NK-92 treated with Interleukin-12 subunit alpha and Interleukin-12 subunit beta, amount 100 ng/mL, for 24 hours (cell line): ENCODE measurements around the gene CTSD.
"Not testable (repeated sequence)": the region's sequence is repeated elsewhere in the genome, so short reads cannot be mapped to it uniquely, and the experiment has no call there.

Experiments
- DNase-seq: peaks from one replicate; lab custom pipeline; 2025; lab: John Stamatoyannopoulos, UW

Gene CTSD

DNA sequence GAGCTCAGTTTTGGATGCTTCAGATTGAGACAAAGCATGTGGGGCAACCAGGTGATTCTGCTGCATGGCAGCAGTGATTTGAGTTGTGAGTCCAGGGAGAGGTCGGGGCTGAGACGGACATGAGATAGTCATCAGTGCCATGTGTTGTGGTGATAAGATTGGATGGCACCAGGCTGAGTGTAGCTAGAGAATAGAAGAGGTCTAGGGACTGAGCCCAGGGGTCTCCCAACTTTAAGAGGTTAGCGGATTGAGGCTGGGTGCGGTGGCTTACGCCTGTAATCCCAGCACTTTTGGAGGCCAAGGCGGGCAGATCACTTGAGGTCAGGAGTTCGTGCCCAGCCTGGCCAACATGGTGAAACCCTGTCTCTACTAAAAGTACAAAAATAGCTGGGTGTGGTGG, 6.3 kb upstream of the CTSD start:
- no peak for DNase-seq

- not testable (repeated sequence) for DNase-seq
Measured at GRCh38 chr11:1769304-1769936, 5.7 kb upstream of the CTSD start.

- DNase-seq: no peak
Measured at GRCh38 chr11:1768141-1768469, 4.4 kb upstream of the CTSD start.

DNA sequence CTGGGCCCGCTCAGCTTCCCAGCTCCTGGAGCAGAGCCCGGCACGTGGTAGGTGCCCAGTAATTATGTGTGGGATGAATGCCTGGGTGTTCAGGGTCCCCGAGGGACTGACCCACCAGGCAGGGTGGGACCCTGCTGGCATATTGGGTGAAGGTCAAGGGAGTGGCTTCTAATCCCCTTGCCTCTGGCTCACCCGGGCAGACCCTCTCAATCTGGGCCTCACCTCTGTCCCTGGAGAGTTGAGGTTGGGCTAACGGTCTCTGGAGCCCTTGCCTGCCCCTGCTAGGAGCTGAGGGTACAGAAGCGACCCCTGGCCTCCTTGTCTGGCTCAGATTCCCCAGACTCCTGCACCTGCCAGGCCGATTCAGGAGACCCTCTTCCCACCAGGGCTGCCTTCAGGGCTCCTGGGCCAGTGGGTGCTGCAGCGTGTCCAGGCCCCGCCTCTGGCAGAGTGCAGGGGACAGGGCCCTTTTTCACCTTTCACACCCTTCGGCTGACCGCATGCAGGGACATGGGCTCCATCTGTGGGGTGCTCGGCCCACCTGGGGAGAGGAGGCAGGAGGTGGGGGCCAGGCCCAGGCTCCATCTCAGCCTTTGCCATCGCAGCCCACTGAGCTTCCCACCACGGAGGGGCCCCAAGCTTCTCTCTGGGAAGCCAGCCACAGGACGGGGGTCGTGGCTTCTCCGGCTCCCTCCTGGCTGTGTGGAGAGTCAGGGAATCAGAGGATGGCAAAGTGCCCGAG, 3.8 kb upstream of the CTSD start:
- DNase-seq: no peak

GRCh38 chr11:1766719-1767398, 3.1 kb upstream of the CTSD start:
- no peak for DNase-seq

GRCh38 chr11:1765871-1766718, 2.4 kb upstream of the CTSD start:
- no peak for DNase-seq

GRCh38 chr11:1763336-1763795, 361 bp downstream of the CTSD start:
- no peak for DNase-seq

DNA sequence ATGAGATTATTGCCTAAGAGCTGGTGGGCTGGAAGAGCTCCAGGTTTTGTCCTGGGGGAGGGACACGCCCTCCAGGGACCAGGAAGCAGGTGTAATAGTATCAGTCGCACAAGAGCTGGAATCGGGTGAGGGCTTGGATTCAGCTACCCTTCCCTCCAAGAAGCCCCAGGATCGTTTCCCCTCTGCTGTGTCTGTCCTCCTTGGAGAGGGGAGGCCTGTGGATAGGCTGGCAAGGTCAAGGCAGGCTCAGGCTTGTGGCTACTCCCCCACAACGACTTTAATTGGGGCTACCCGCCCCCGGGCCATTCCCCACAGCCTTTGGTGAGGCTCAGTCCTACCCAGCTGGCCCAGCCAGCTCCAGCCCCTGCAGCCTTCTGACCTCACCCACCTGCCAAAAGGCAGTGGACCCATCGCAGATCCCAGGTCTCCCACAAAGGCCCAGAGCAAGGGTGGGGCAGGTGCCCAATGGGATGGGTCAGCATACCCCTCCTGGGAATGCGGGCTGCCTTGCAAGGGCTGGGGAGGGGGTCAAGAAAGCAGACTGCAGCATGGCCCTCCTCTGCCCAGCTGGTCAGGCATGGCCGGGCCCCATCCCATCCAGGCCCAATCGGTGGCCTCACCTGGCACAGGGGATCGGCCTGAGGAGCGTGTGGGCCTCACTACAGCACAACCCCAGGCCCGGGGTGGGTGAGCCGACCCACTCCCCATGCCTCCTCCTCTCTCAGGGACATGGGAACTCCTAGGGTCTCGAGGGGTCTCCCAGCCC, 1.0 kb downstream of the CTSD start:
- DNase-seq: no peak

DNA sequence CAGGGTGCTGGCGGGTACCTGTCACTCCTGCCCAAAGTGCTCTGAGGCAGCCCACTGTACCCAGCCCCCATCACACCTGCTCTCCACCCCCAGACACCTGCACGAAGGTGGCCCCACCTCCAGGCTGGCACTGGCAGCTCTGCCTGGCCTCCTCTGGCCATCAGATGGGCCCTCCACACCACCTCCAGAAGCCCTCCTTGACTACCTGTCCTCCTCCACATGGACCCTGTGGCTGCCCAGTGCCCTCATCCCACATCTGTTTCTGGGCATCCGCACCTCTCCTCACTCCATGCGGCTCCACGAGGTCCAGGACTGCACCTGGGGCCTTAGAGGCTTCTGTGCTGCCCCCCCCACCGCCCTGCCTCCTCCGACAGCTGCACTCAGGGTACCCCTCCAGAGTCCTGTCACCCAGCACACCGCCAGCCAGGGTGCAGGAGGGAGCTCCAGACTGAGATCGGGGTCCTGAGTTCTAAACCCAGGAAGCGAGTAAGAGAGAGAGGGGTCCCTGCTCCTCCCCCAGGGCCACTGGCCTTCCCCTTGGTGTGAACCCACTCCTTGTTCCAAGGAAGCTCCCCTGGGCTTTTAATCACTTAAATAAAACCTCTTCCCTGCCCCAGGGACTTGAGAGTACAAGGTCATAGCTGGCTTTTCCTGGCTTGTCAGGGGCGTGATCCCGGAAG, 1.7 kb downstream of the CTSD start:
- no peak for DNase-seq

DNA sequence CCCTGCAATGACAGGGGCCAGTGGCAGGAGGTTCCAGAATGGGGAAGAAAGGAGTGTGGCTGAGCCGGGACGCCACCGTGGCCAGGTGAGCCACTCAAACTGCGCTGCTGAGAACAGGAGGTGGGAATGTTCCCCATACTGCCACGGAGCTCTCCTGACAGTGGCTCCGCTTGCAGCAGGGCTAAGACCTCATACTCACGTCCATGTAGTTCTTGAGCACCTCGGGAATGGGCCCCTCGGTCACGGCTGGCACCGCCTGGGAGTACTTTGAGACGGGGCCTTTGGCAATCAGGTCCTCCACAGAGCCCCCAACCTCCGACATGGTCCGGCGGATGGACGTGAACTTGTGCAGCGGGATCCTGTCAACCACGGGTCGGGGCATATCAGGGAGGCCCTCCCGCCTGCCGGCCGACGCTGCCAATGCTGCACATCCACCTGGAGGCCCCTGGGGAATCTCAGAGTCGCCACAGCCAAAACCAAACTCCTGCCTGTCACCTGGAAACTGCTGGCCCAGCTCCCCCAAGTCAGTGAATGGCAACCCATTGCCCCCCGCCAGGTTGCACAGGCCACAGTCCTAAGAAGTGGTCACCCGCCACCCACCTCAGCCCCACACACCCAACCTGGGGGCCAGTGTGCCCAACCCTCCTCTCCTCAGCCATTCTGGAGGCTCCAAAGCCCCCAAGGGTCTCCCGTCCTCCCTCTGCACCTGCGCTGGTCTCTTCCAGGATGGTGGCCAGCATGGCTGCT, 2.4 kb downstream of the CTSD start:
- no peak for DNase-seq

DNA sequence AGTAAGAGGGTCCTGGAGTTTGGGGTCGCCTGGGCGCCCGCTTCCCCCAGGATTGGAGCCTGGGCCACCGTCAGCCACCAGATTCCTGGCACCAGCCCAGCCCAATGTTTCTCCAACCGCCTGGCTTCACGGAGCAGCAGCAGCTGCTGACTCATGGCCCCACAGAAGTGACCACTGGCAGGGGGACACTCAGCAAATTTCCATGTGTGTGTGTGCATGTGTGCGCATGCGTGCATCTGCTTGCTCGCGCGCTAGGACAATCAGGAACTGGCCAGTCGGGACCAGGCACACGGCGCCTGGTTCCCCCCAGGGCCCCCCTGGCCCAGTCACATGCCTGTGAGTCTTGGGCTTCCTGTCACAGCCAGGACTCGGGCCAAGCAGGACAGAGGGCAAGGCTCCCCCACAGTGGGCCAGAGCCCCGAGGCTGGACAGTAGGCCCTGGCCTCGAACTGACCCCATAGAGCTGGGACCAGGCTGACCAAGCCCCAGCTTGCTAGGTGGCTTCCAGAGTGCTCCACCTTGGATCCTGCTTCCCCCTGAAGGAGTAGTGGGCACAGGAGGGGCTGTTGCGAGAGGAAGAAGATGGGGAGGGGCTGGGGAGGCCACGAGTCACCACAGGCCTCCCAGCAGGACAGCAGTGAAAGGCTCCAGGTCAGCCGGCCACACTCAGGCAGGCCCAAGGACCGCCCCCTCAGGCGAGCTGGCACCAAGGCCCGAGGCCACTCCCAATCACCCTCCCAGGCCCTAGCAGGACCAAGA, 3.2 kb downstream of the CTSD start:
- no peak for DNase-seq

GRCh38 chr11:1759851-1760220, 3.9 kb downstream of the CTSD start:
- DNase-seq: no peak

DNA sequence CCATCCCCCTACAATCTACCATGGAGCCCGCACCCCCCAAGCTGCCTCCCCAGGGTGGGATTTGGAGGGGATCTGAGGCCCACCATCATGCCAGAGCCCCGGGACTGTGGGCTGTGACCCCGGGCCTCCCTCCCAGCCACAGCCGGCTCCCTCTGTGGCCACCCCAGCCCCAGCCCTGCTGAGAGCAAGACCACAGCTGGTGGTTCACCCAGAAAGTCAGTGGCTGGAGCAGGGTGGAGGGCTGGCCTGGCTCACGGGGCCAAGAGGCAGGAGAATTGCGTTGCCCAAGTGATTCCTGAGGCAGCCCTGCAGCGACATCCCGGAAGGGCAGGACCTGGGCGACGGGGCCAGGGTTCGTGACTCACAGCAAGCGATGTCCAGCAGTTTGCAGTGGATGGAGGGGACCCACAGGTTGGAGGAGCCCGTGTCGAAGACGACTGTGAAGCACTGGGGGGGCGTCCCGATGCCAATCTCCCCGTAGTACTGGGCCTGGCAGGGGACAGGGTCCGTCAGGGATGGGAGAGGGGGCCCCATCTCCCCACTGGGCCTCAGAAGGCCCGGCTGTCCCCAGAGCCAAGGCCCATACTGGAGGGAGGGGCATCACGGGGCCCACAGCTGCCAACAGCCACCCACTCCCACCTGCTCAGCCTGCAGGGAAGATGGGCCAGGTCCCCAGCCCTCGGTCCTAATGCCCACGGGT, 4.4 kb downstream of the CTSD start:
- DNase-seq: no peak

DNA sequence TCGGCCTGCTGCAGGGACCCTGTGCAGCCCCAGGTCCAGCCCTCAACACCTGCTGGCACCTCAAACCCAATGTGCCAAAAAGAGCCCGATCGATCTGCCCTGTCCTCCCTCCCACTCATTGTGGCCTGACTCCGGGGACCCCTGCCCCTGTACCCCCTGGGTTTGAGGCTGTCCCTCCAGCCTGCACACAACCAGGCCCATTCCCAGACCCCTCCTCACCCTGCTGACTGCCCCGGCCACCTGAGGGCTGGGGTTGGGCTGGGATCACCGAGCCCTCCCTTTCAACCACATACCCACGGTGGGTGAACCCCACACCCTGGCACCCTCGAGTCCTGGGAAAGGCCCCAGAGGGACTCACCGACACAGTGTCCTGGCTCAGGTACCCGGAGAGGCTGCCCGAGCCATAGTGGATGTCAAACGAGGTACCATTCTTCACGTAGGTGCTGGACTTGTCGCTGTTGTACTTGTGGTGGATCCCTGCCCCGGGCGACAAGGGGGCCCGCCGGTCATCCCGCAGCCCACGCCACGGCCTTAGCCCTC, 5.0 kb downstream of the CTSD start:
- DNase-seq: no peak

- DNase-seq: peak; percentile 75
Measured at GRCh38 chr11:1757861-1758610, 5.7 kb downstream of the CTSD start.

DNA sequence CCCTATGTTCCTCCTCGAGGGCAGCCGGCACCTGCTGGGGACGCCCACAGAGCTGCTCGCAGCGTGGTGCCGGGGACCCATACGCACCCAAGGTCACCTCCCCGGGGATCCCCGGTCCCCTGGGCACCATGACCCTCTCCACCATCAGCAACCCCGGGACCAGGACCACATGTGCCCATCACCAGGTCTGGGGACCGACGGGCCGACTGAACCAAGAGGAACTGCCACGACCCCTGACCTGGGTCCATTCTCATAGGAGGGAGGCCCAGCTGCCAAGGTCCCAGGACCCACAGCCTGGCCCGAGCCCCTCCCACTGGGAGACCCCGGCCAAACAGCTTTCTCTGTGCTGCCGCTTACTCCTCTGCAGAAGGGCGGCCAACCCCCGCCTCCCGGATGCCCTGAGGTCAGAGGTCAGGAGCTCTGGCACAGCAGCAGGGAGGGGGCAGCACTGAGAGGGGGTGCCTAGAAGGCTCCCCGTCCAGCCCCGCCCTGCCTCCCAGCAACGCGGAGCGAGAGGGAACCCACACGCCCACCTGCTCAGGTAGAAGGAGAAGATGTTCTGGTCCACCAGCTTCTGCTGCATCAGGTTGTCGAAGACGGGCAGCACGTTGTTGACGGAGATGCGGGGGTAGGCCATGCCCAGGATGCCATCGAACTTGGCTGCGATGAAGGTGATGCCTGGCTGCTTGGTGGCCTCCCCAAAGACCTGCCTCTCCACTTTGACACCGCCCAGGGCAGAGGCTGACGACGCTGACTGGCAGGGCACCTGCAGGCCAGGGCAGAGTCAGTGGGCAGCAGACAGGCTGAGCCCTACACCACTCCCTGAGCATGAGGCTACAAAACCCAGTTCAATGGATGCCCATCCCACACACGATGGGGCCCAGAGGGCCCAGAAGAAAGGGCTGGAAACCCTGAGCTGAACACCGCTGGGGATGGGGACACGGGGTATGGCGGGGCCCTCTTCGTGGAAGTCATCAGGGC, 6.6 kb downstream of the CTSD start:
- no peak for DNase-seq
